Panc1 (cell line): ENCODE data around the gene WDR86. TPM values are rescaled to one million over a fixed set of nuclear protein-coding genes. Genes with fewer than 3 reads are reported as not detected.

ENCODE experiments used
- ATAC-seq: fragments of 200-7000 bp; cut with Tn5 transposase; 2 replicates; pipeline ENCODE4 v1.9.1; 2020; ENCODE audit warnings: mild to moderate bottlenecking, moderate library complexity
- BruUV-seq: library from RNA; stranded (reverse); fragments of 400-500 nt; replicated peaks from 2 replicates; lab custom pipeline; 2021; lab: Mats Ljungman, UMichigan
- CTCF ChIA-PET: fragments of 300-600 bp; sonication (Branson Sonifier 250); formaldehyde crosslinking; loops from one replicate; lab custom pipeline; 2022; ENCODE audit warnings: antibody characterized with exemption; lab: Charles Lee
- POLR2A ChIA-PET: fragments of 300-600 bp; sonication (Branson Sonifier 250); formaldehyde crosslinking; loops from one replicate; lab custom pipeline; 2022; ENCODE audit warnings: antibody characterized with exemption; lab: Charles Lee
- DNase-seq: peaks from one replicate; pipeline ENCODE4 v3.0.0-alpha.2; 2010; ENCODE audit warnings: low read depth, low spot score
- H3K27ac ChIP-seq: 2 replicates; pipeline ENCODE4 v1.5.1; 2011; ENCODE audit warnings: mild to moderate bottlenecking, low read length, inconsistent platforms
- H3K27me3 ChIP-seq: fragments of 200-500 bp; sonication (Bioruptor generic); 2 replicates; pipeline ENCODE4 v1.6.0; 2014; ENCODE audit warnings: low read length, inconsistent platforms; ENCODE audit not compliant: control insufficient read depth, insufficient read depth
- H3K36me3 ChIP-seq: fragments of 200-500 bp; sonication (Bioruptor generic); 2 replicates; pipeline ENCODE4 v1.5.1; 2014; ENCODE audit warnings: inconsistent platforms, mild to moderate bottlenecking, low read length, moderate library complexity; ENCODE audit not compliant: control insufficient read depth, insufficient read depth
- H3K4me1 ChIP-seq: 2 replicates; pipeline ENCODE4 v1.5.1; 2011; ENCODE audit warnings: inconsistent platforms, mild to moderate bottlenecking, low read length, moderate library complexity; ENCODE audit not compliant: control insufficient read depth, insufficient read depth
- H3K4me3 ChIP-seq, 2 experiments: 2 replicates each; pipeline ENCODE4 v1.5.1; 2011 to 2012; ENCODE audit warnings: low read depth in 2 of 2, low read length in 2 of 2, mild to moderate bottlenecking in 2 of 2, inconsistent platforms in 1 of 2, moderate library complexity in 1 of 2
- H3K9me3 ChIP-seq: fragments of 200-500 bp; sonication (Bioruptor generic); 2 replicates; pipeline ENCODE4 v1.5.1; 2014; ENCODE audit warnings: low read depth, mild to moderate bottlenecking, inconsistent platforms, low read length, moderate library complexity; ENCODE audit not compliant: control insufficient read depth, insufficient read depth
- POLR2AphosphoS5 ChIP-seq: IDR thresholded peaks from 2 replicates; pipeline ENCODE4 v1.6.1; 2012; ENCODE audit warnings: mild to moderate bottlenecking, low read depth, low read length, moderate library complexity
- SIN3A ChIP-seq: IDR thresholded peaks from 2 replicates; pipeline ENCODE4 v1.6.1; 2012; ENCODE audit warnings: low read depth, mild to moderate bottlenecking, low read length, moderate library complexity, borderline replicate concordance; ENCODE audit not compliant: insufficient read depth
- TCF7L2 ChIP-seq: IDR thresholded peaks from 2 replicates; pipeline ENCODE4 v1.6.1; 2011; ENCODE audit warnings: mild to moderate bottlenecking, low read depth, low read length, inconsistent platforms
- in situ Hi-C: cut with HindIII; loops from 2 replicates; pipeline ENCODE4 v1.10.0; 2016; ENCODE audit warnings: low sequenced_read_pairs, low pct_unique_long_range_greater_than_20kb
- intact Hi-C: fragments of 100-400 bp; cut with micrococcal nuclease; formaldehyde crosslinking; loops from one replicate; pipeline ENCODE4 v1.10.0; 2022; ENCODE audit not compliant: unreplicated experiment
- total RNA-seq: library from RNA; stranded (reverse); gene quantifications from one replicate; pipeline ENCODE4 v1.2.1, GENCODE V29; 2021; ENCODE audit not compliant: unreplicated experiment
- TF ChIP-seq, protein P1 (sequence below), 2 experiments: IDR thresholded peaks; 2 replicates each; pipeline ENCODE4 v1.6.1; 2011 to 2012; ENCODE audit warnings: low read depth in 2 of 2, control low read depth in 1 of 2, low read length in 1 of 2, mild to moderate bottlenecking in 1 of 2, moderate library complexity in 1 of 2; ENCODE audit not compliant: insufficient read depth in 1 of 2
- TF ChIP-seq, protein P2 (sequence below): fragments of 450-650 bp; IDR thresholded peaks from 2 replicates; pipeline ENCODE4 v1.5.1; 2017; ENCODE audit warnings: mild to moderate bottlenecking

Gene WDR86
- total RNA-seq, 1 experiment from 2014 or later: 0.72 TPM

DNA sequence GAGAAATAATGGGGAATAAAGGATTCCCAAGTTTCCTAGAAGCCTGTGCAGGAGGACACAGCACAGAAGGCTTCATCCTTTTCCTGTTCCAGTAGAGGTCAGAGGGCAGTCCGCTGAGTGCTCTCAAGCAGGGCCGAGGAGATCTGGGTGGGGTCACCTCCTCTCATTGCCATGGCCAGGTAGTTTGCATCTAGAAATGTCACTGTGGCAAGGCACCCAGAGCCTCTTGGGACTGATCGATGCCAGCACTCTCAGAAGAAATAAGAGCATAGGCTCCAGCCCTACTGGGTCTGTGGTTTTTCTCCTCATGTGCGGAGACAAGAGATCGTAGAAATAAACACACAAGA, 60.4 kb downstream of the WDR86 start:
- Histone ChIP-seq H3K9me3 (no peaks in the 10 kb centered on the region), H3K4me1 (peaks cover 12% of the 10 kb centered on the region; the same call in 1 of the 2 replicates), H3K4me3 (peak overlapping the region; percentile 23 to 43; a peak in 3 of 4 replicates), H3K27ac (peak overlapping the region; percentile 60), H3K36me3 (peaks cover 19% of the 10 kb centered on the region), H3K27me3 (no peaks in the 10 kb centered on the region)
- ATAC-seq (peak; percentile 55), DNase-seq (no peak)
- ChIA-PET POLR2A (no interaction called here), CTCF (no interaction called here)
- BruUV-seq: no TSS peak
- in situ Hi-C loops (no loop called here), intact Hi-C loops (no loop called here)
- TF ChIP-seq SIN3A (no peak), TCF7L2 (no peak), POLR2AphosphoS5 (no peak)
- TF ChIP-seq, protein P1, sequence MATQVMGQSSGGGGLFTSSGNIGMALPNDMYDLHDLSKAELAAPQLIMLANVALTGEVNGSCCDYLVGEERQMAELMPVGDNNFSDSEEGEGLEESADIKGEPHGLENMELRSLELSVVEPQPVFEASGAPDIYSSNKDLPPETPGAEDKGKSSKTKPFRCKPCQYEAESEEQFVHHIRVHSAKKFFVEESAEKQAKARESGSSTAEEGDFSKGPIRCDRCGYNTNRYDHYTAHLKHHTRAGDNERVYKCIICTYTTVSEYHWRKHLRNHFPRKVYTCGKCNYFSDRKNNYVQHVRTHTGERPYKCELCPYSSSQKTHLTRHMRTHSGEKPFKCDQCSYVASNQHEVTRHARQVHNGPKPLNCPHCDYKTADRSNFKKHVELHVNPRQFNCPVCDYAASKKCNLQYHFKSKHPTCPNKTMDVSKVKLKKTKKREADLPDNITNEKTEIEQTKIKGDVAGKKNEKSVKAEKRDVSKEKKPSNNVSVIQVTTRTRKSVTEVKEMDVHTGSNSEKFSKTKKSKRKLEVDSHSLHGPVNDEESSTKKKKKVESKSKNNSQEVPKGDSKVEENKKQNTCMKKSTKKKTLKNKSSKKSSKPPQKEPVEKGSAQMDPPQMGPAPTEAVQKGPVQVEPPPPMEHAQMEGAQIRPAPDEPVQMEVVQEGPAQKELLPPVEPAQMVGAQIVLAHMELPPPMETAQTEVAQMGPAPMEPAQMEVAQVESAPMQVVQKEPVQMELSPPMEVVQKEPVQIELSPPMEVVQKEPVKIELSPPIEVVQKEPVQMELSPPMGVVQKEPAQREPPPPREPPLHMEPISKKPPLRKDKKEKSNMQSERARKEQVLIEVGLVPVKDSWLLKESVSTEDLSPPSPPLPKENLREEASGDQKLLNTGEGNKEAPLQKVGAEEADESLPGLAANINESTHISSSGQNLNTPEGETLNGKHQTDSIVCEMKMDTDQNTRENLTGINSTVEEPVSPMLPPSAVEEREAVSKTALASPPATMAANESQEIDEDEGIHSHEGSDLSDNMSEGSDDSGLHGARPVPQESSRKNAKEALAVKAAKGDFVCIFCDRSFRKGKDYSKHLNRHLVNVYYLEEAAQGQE (IDR thresholded peaks at IDR 0.05; ENCODE audit: insufficient read depth in 1 of 2, low read depth in 2 of 2, low read length in 1 of 2): no peak
- TF ChIP-seq, protein P2, sequence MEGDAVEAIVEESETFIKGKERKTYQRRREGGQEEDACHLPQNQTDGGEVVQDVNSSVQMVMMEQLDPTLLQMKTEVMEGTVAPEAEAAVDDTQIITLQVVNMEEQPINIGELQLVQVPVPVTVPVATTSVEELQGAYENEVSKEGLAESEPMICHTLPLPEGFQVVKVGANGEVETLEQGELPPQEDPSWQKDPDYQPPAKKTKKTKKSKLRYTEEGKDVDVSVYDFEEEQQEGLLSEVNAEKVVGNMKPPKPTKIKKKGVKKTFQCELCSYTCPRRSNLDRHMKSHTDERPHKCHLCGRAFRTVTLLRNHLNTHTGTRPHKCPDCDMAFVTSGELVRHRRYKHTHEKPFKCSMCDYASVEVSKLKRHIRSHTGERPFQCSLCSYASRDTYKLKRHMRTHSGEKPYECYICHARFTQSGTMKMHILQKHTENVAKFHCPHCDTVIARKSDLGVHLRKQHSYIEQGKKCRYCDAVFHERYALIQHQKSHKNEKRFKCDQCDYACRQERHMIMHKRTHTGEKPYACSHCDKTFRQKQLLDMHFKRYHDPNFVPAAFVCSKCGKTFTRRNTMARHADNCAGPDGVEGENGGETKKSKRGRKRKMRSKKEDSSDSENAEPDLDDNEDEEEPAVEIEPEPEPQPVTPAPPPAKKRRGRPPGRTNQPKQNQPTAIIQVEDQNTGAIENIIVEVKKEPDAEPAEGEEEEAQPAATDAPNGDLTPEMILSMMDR: no peak

DNA sequence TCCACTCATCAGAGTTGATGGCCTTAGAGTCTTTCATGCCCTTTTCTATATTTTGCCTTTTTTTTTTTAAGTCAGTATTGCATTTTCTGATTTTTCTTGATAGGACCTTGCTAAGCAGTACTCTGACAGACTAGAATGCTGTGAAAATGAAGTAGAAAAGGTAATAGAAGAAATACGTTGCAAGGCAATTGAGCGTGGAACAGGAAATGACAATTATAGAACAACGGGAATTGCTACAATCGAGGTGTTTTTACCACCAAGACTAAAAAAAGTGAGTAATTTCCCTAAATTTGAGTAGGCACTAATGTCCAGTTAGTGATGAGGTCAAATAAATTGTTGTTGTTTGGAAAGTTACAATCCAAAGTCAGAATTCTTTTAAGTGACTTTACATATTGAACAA, 60.9 kb downstream of the WDR86 start:
- ATAC-seq (no peak), DNase-seq (no peak)
- CTCF ChIA-PET: no interaction called here
- POLR2A ChIA-PET: interaction anchor here (0.6 kb wide), 1 partner anchor 154 kb away, joined by 10 read pairs; no protein-coding TSS in a partner anchor
- peaks cover 12% of the 10 kb centered on the region; the same call in 1 of the 2 replicates for H3K4me1 ChIP-seq
- H3K4me3 ChIP-seq: no peak overlapping the region
- peak overlapping the region; percentile 60; the same call in 1 of the 2 replicates for H3K27ac ChIP-seq
- no TSS peak for BruUV-seq
- peaks cover 19% of the 10 kb centered on the region for H3K36me3 ChIP-seq
- H3K9me3 ChIP-seq: no peaks in the 10 kb centered on the region
- no peaks in the 10 kb centered on the region for H3K27me3 ChIP-seq
- TF ChIP-seq, protein P1 (IDR thresholded peaks at IDR 0.05; ENCODE audit: insufficient read depth in 1 of 2, low read depth in 2 of 2, low read length in 1 of 2): no peak
- no peak for TF ChIP-seq TCF7L2
- TF ChIP-seq, protein P2: no peak
- no peak for TF ChIP-seq POLR2AphosphoS5
- no peak for TF ChIP-seq SIN3A
- in situ Hi-C loops: no loop called here
- intact Hi-C loops: no loop called here
